Pancreas (tissue), 10 donors: ENCODE measurements around the gene SUCNR1. TPM values are rescaled to one million over a fixed set of nuclear protein-coding genes. Genes with fewer than 3 reads are reported as not detected.
"Not testable (repeated sequence)": the region's sequence is repeated elsewhere in the genome, so short reads cannot be mapped to it uniquely, and the experiment has no call there.

Source experiments
- ATAC-seq, 4 donors: fragments of 200-7000 bp; cut with Tn5 transposase; one replicate each; pipeline versions ENCODE4 v1.8.0 to v1.9.1; 2020; ENCODE audit warnings: mild to moderate bottlenecking in 4 of 4, moderate library complexity in 4 of 4
- DNase-seq, 6 donors: peaks; one replicate each; pipeline ENCODE4 v3.0.0-alpha.2; 2020
- FAIRE-seq: peaks from 2 replicates; lab custom pipeline; 2012; peaks lifted over from hg19 to GRCh38; lab: Jason Lieb, UNC
- H3K27ac ChIP-seq, 4 donors: fragments of 200-600 bp; sonication (generic); 1 replicate in 3 of 4; 2 replicates in 1 of 4; pipeline versions ENCODE4 v1.5.0 to v1.8.0; 2020
- H3K27me3 ChIP-seq, 4 donors: fragments of 200-600 bp; one replicate each; pipeline ENCODE4 v1.8.0; 2021
- H3K36me3 ChIP-seq, 3 donors: fragments of 200-600 bp; sonication (generic) in 1 of 3; one replicate each; pipeline versions ENCODE4 v1.5.0 to v1.8.0; 2020 to 2021
- H3K4me1 ChIP-seq, 3 donors: fragments of 200-600 bp; one replicate each; pipeline ENCODE4 v1.8.0; 2021
- H3K4me3 ChIP-seq, 4 donors: fragments of 200-600 bp; sonication (generic) in 2 of 4; one replicate each; pipeline versions ENCODE4 v1.5.0 to v1.8.0; 2020 to 2021
- H3K9me3 ChIP-seq, 4 donors: fragments of 200-600 bp; one replicate each; pipeline ENCODE4 v1.8.0; 2021
- WGBS, 2 donors: extraction: QIAGEN DNeasy Blood & Tissue Kit; methylation state at CpG; one replicate each; pipeline ENCODE4 v1.1.7; 2013; 5-methylcytosine and 5-hydroxymethylcytosine counted together
- intact Hi-C, 3 donors: fragments of 100-400 bp; cut with DNase I; formaldehyde crosslinking; loops; one replicate each; pipeline versions ENCODE4 v1.11.1 to v1.14.2; 2022
- polyA plus RNA-seq, 2 donors: library from polyadenylated mRNA; stranded (reverse); fragments of 200-250 nt; gene quantifications; one replicate each; pipeline ENCODE4 v1.2.3, GENCODE V29; 2013
- total RNA-seq, 6 donors: library from RNA; stranded (reverse); fragmentation: NEBNext Ultra II Directional in 4 of 6; extraction: Animal tissue kit (Norgen Biotek cat#: 25700) in 4 of 6; gene quantifications; one replicate each; pipeline versions ENCODE4 v1.2.1 to v1.2.4, GENCODE V29; 2021 to 2023
- TF ChIP-seq, protein P1 (sequence below), 4 donors: fragments of 200-600 bp; sonication (generic) in 3 of 4; IDR thresholded peaks; one replicate each; pipeline versions ENCODE4 v1.5.0 to v1.8.0; 2021; ENCODE audit warnings: antibody characterized with exemption in 4 of 4
- donor health status: healthy with polysubstance abuse.
- donor health status: DM: no; HTN: no; CAD: no; lungs with moderate emphysema.
- donor health status: DM: no; HTN: no; CAD: no.
- donor health status: control.
- donor health status: control.
- donor health status: Bipolar disorder and iron deficiency.
- donor health status: DM: yes; HTN: yes; CAD: no.
- donor health status: DM: no; HTN: no; CAD: no.
- donor health status: DM: no; HTN: no; CAD: no.
- donor health status: DM: yes; HTN: yes; CAD: no.

SUCNR1 gene
- total and polyA plus RNA-seq, 8 donors, result 0.02 to 0.23 (median 0.09) TPM; not detected in 1

DNA sequence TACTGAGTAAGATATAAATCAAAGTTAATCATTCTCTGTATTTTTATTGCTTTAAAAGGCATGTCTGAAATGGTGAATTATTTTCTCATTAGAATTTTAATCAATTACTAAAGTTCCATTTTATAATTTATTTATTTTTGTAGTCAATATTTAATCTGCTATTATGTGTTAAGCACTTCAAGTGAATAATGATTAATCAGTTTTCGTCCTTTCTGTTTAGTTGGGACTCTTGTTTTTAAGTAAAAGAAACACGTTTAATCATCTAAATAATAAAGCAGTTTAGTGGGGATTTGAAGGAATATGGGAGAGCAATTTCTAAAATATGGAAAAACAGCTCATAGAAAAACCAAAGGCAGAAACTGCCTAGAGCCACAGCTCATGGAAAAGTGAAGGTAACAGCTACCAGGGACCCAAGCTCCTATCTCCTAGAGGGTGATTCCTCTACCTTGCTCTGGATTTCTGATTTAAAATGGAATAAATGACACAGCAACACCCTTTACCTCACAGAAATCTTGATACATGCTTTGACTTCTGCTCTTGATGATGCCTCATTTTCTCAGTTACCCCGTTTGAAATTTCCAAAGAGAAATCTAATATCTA is 28.0 kb upstream of the SUCNR1 start:
- Histone ChIP-seq H3K4me1 (peaks cover 0 to 9% (median 0%) of the 10 kb centered on the region in 3 donors), H3K9me3 (no peaks in the 10 kb centered on the region), H3K36me3 (no peaks in the 10 kb centered on the region), H3K27me3 (no peaks in the 10 kb centered on the region), H3K4me3 (no peak overlapping the region), H3K27ac (no peak overlapping the region)
- ATAC-seq (no peak), DNase-seq (no peak), FAIRE-seq (peak; percentile 75)
- intact Hi-C loops, result no loop called here
- TF ChIP-seq, protein P1, sequence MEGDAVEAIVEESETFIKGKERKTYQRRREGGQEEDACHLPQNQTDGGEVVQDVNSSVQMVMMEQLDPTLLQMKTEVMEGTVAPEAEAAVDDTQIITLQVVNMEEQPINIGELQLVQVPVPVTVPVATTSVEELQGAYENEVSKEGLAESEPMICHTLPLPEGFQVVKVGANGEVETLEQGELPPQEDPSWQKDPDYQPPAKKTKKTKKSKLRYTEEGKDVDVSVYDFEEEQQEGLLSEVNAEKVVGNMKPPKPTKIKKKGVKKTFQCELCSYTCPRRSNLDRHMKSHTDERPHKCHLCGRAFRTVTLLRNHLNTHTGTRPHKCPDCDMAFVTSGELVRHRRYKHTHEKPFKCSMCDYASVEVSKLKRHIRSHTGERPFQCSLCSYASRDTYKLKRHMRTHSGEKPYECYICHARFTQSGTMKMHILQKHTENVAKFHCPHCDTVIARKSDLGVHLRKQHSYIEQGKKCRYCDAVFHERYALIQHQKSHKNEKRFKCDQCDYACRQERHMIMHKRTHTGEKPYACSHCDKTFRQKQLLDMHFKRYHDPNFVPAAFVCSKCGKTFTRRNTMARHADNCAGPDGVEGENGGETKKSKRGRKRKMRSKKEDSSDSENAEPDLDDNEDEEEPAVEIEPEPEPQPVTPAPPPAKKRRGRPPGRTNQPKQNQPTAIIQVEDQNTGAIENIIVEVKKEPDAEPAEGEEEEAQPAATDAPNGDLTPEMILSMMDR (IDR thresholded peaks at IDR 0.05), result no peak
- 27 to 31% methylated on average over 3 of the region's 3 CpGs for WGBS, 2 donors

GRCh38 chr3:151850065-151850464 is 23.4 kb upstream of the SUCNR1 start:
- H3K9me3 ChIP-seq, FAIRE-seq, H3K27me3 ChIP-seq, ATAC-seq, H3K27ac ChIP-seq, H3K4me1 ChIP-seq, intact Hi-C loops, H3K36me3 ChIP-seq, DNase-seq, H3K4me3 ChIP-seq: not testable (repeated sequence)
- 89 to 91% methylated on average over 2 of the region's 2 CpGs for WGBS, 2 donors

DNA sequence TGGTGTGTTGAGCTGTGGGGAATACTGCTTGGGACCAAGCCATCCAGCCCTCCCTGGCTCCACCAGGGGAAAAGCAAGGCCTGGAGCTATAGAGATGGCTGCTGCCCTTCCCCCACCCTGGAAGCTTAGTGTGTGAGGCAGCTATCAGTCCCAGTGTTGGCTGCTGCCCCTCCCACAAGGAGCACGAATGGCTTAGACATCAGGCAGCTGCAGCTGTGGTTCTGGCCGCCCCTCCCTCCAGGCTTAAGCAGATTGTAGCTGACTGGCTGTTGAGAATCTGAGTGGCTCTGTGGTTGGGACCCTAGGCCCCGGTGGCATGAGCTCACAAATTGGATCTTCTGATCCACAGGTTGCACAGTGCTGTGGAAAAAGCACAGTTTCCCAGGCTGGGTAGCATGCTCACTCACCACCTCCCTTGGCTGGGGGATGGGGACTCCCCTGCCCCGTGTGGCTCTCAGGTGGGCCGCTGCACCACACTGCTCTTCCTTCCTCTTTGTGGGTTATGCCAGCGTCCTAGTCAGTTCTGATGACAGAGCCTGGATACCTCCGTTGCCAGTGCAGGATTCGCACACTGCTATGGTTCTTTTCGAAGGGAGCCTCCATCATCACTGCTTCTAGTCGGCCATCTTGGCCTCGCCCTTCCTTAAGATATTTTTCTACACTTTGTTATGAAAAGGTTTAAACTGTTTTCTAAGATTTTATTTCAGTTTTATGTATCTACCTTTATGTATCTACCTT is 21.2 kb upstream of the SUCNR1 start:
- TF ChIP-seq, protein P1 (IDR thresholded peaks at IDR 0.05), result no peak
- ATAC-seq (no peak), FAIRE-seq (no peak), DNase-seq (peak in 1 of 6 donors; percentile 28)
- Histone ChIP-seq H3K27ac (no peak overlapping the region), H3K36me3 (no peaks in the 10 kb centered on the region), H3K4me1 (no peaks in the 10 kb centered on the region), H3K27me3 (no peaks in the 10 kb centered on the region), H3K4me3 (no peak overlapping the region), H3K9me3 (no peaks in the 10 kb centered on the region)
- intact Hi-C loops, result no loop called here
- 83 to 87% methylated on average over 11 of the region's 11 CpGs for WGBS, 2 donors

GRCh38 chr3:151856118-151856517 is 17.3 kb upstream of the SUCNR1 start:
- H3K9me3 ChIP-seq, result no peaks in the 10 kb centered on the region
- peaks cover 11 to 14% (median 13%) of the 10 kb centered on the region in 3 donors for H3K4me1 ChIP-seq
- no peaks in the 10 kb centered on the region for H3K36me3 ChIP-seq
- 38 to 41% methylated on average over 3 of the region's 3 CpGs for WGBS, 2 donors
- TF ChIP-seq, protein P1 (IDR thresholded peaks at IDR 0.05), result no peak
- no peaks in the 10 kb centered on the region for H3K27me3 ChIP-seq
- H3K27ac ChIP-seq, result no peak overlapping the region
- no peak overlapping the region for H3K4me3 ChIP-seq
- ATAC-seq (no peak), DNase-seq (no peak), FAIRE-seq (no peak)
- intact Hi-C loops, result no loop called here

- TF ChIP-seq, protein P1 (IDR thresholded peaks at IDR 0.05), result no peak
- peaks cover 11 to 14% (median 13%) of the 10 kb centered on the region in 3 donors for H3K4me1 ChIP-seq
- no peak overlapping the region for H3K4me3 ChIP-seq
- H3K9me3 ChIP-seq, result no peaks in the 10 kb centered on the region
- no peak overlapping the region for H3K27ac ChIP-seq
- H3K27me3 ChIP-seq, result no peaks in the 10 kb centered on the region
- WGBS, 2 donors, result 94 to 95% methylated on average over 2 of the region's 2 CpGs
- ATAC-seq, result no peak
- H3K36me3 ChIP-seq, result no peaks in the 10 kb centered on the region
- intact Hi-C loops, result no loop called here
- no peak for FAIRE-seq
- no peak for DNase-seq
Observed at GRCh38 chr3:151856641-151857040, 16.8 kb upstream of the SUCNR1 start.
